ENCODE measurements around the gene DESI1.

- TF ChIP-seq YY1 (IDR thresholded peaks at IDR 0.05; ENCODE audit: insufficient read depth, insufficient read length) (no peak), SUZ12 (IDR thresholded peaks at IDR 0.05; ENCODE audit: extremely low read depth, insufficient read depth, insufficient read length) (no peak)
Measured at GRCh38 chr22:41575533-41575932, 45.3 kb downstream of the DESI1 start.
